HG03097 (cell line): ENCODE results near the gene TRPC4AP.

ENCODE experiments used
- ATAC-seq: cut with Tn5 transposase; IDR thresholded peaks from one replicate; pipeline ENCODE4 v1.9.1; 2021; ENCODE audit not compliant: unreplicated experiment, low FRiP score

The TRPC4AP gene

GRCh38 chr20:34974246-34974645 lies 118.4 kb downstream of the TRPC4AP start:
- ATAC-seq = no peak

GRCh38 chr20:34971561-34972235 lies 120.9 kb downstream of the TRPC4AP start:
- ATAC-seq = no peak

- no peak for ATAC-seq
Measured at GRCh38 chr20:34970846-34971560, 121.6 kb downstream of the TRPC4AP start.

- ATAC-seq = no peak
Measured at GRCh38 chr20:34970193-34970840, 122.3 kb downstream of the TRPC4AP start.

GRCh38 chr20:34968042-34968775 lies 124.4 kb downstream of the TRPC4AP start:
- no peak for ATAC-seq

- ATAC-seq = no peak
Measured at GRCh38 chr20:34967421-34967820, 125.2 kb downstream of the TRPC4AP start.

- no peak for ATAC-seq
Measured at GRCh38 chr20:34965051-34965450, 127.6 kb downstream of the TRPC4AP start.

GRCh38 chr20:34964486-34964885 lies 128.1 kb downstream of the TRPC4AP start:
- no peak for ATAC-seq

GRCh38 chr20:34956751-34957472 lies 135.7 kb downstream of the TRPC4AP start:
- no peak for ATAC-seq

GRCh38 chr20:34956041-34956458 lies 136.6 kb downstream of the TRPC4AP start:
- ATAC-seq = no peak

GRCh38 chr20:34955231-34956040 lies 137.2 kb downstream of the TRPC4AP start, which contains the start of the genes GSS and MYH7B:
GSS (minus strand) TSS chr20:34955806; CDS start chr20:34951852, 3,954 bp downstream.
MYH7B (plus strand) TSS chr20:34955868; CDS start chr20:34978006, 22,138 bp downstream.
- peak; percentile 83 for ATAC-seq

GRCh38 chr20:34954904-34955230 lies 137.7 kb downstream of the TRPC4AP start:
- peak; percentile 13 for ATAC-seq

GRCh38 chr20:34953960-34954359 lies 138.6 kb downstream of the TRPC4AP start:
- ATAC-seq = no peak

- ATAC-seq = no peak
Measured at GRCh38 chr20:34952671-34953070, 139.9 kb downstream of the TRPC4AP start.
